ENCODE results near the gene CLEC14A.

The CLEC14A gene

DNA sequence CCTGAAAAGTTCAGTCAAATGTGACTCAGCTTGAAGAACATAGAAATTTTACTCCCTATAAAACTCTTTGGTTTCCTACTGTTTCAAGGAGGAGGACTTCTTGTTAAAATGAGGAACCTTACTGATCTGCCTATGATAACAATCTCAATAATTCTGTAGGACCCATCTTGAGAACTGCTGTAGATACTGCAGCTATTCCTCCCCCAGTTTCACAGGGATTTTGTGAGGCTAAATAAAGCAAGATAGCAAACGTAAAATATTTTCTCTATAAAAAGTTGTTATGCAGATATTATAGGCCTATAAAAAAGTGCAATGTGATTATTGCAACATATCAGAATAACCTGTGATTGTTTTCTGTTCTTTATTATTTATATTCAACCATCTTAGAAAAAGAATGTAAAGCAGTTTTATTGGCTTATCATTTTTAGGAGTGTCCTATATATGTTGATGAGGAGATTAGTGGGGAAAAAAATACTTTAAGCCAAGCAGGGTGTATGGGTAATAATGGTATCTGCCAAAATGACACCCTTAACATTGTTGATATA lies 12.1 kb downstream of the CLEC14A start:
- DNase-seq, result no peak

GRCh38 chr14:38238878-38239277 lies 17.0 kb downstream of the CLEC14A start:
- no peak for DNase-seq

- no peak for DNase-seq
Observed at GRCh38 chr14:38238332-38238731, 17.6 kb downstream of the CLEC14A start.

GRCh38 chr14:38233218-38233617 lies 22.7 kb downstream of the CLEC14A start:
- DNase-seq, result no peak

GRCh38 chr14:38226366-38226765 lies 29.5 kb downstream of the CLEC14A start:
- DNase-seq, result no peak

DNA sequence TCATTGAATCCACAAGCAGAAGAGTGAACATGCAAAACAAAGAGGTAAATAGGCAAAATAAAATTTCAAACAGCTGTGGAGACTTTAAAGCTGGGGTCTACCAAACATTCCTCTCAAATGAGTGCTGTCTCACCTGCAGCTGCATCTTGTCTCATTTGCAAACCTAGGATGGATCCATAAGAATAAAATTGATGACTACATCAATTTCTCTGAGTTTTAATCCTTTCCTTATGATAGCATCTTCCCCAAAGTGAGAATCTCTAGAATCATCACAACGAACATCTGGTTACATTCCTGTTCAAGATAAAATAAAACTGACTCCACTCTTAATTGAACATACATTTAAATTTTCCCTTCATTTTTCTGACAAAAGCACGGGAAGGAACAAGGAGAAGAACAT lies 29.9 kb downstream of the CLEC14A start:
- DNase-seq, result no peak

DNA sequence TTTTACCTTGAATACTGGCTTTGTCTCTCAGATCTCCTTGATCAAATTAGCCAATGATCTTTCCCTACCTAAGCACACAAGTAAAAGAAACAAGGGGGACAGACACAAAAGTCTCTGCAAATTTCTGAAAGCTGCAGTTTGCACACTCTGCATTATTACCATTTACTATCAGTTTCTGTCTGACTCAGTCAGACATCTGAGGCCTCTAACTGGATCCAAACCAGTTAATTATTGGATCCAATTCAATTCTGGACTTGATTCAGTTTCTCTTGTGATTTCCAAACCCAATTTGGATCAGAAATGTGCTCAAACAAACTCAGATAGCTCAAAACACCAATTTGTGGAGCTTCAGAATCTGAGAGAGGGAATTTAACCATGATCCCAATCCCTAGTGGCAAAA lies 31.6 kb downstream of the CLEC14A start:
- DNase-seq, result no peak

DNA sequence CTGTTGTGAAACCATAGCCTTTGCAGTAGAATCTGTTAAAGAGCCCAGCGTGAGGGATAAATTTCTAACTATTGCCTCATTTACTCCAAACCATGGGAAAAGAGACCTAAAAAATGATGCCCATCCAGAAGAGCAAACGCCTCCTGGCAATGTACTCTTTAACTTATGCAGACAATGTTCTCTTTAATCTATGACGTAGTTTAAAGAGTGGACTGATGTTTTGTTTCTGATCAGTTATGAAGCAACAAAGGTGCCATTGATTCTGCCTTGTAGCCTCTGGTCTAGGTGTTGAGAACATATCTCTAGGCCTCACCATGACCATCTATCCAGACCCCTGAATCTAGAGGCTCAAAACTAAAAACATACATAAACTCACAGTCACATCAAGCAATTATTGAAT lies 34.8 kb downstream of the CLEC14A start:
- DNase-seq, result no peak

- DNase-seq, result no peak
Observed at GRCh38 chr14:38217553-38217952, 38.3 kb downstream of the CLEC14A start.

DNA sequence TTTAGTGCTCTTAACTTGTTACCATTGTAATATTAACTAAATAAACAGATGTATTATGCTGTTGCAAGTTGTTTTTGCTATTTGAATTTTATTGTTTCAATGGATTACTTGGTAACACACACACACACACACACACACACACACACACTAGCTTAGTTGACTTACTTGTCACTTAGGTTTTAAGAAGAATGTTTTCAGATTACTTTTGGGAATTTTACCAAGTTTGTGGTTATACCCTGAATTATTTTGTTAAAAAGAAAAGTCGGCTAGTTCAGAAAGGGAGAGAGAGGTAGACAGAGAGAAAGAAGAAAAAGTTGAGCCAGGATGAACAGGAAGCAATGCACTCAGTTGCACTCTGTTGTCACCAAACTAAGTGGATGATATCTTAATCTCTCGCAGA lies 42.9 kb downstream of the CLEC14A start:
- no peak for DNase-seq

DNA sequence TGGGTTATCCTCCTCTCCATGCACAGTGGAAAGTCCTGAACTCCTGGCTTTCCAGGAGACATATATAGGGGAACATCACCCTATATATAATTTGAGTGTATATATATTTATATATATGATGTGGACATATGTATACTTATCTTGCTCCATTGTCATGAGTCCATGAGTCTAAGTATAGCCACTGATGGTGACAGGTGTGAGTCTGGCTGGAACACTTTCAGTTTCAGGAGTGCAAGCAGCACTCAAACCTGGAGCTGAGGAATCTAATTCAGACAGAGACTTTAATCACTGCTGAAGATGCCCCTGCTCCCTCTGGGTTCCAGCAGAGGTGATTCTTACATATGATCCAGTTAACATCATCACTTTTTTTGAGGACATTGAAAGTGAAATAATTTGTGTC lies 43.8 kb downstream of the CLEC14A start:
- no peak for DNase-seq

GRCh38 chr14:38211255-38211735 lies 44.6 kb downstream of the CLEC14A start:
- DNase-seq, result no peak

- no peak for DNase-seq
Observed at GRCh38 chr14:38210587-38211216, 45.2 kb downstream of the CLEC14A start.

- DNase-seq, result no peak
Observed at GRCh38 chr14:38209572-38210557, 46.0 kb downstream of the CLEC14A start.

DNA sequence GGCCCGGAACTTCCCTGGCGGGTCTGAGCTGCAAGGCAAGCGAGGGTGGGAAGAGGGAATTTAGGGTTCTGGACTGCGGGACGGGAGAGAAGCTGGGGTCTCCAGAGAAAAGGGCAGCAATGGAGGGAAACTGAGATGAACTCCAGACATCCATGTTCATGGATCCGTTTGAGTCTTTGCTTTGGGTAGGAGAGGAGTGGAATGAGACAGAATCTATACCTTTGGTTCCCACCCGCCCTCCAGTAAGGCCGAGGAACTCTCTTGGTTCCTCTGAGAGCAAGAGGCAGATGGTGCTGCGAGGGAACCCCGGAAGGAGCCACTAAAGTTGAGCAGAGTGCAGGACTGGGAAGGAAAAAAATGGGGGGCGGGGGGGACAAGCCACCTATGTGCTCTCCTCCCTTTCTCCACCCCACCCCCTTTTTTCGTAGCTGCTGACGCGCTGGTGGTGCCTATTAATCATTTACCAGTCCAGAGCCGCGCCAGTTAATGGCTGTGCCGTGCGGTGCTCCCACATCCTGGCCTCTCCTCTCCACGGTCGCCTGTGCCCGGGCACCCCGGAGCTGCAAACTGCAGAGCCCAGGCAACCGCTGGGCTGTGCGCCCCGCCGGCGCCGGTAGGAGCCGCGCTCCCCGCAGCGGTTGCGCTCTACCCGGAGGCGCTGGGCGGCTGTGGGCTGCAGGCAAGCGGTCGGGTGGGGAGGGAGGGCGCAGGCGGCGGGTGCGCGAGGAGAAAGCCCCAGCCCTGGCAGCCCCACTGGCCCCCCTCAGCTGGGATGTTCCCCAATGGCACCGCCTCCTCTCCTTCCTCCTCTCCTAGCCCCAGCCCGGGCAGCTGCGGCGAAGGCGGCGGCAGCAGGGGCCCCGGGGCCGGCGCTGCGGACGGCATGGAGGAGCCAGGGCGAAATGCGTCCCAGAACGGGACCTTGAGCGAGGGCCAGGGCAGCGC lies 47.0 kb downstream of the CLEC14A start:
- no peak for DNase-seq

- no peak for DNase-seq
Observed at GRCh38 chr14:38207736-38208617, 47.9 kb downstream of the CLEC14A start, which contains the start of gene SSTR1. Gene SSTR1, plus strand, starts transcription at chr14:38207904. Its CDS starts 1,486 bp downstream, at chr14:38209390.

DNA sequence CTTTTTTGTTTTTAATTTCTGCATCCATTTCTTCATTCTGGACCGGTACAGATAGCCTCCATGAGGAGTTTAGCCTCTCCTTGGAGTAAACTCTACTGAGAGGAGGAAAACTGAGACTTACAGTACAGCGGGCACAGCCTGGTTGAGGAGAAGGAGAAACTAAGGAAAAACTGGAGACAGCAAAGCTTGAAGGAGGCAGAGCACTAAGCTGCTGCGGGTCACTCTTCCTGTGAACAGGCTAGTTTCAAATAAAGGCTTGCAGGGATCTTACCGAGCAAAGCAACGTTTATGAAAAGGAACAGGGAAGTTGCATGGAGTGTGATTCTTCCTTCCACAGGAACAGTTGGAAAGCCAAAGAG lies 48.5 kb downstream of the CLEC14A start:
- DNase-seq, result no peak

DNA sequence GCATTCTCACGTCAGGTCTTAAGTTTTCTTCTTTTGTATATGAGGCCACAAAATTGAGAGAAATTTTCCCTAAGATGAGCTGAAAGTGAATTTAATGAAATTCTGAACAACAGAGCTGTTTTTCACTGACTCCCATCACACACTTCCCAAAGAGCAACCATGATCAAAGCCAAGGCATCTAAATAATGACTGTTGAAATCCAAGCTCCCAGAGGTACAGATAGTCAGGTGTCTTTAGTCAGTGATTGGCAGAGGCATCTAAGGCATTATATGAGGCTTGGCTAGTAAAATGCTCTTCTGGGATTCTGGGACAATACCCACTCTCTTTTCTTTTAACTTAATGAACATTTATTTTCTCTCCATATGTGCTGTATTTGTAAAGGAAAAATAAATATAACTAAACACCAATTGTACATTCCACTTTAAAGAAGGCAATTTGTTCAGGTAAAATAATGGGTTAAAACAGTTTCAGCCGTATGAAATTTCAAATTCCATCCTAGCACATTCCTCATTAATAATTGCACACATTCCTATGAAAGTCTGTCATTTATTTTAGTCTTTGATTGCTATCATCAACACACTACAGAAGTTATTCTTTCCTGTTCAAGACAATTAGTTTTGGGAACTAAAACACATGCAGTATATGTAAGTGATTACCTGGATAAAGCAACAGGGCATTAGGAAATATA lies 49.1 kb downstream of the CLEC14A start:
- no peak for DNase-seq

DNA sequence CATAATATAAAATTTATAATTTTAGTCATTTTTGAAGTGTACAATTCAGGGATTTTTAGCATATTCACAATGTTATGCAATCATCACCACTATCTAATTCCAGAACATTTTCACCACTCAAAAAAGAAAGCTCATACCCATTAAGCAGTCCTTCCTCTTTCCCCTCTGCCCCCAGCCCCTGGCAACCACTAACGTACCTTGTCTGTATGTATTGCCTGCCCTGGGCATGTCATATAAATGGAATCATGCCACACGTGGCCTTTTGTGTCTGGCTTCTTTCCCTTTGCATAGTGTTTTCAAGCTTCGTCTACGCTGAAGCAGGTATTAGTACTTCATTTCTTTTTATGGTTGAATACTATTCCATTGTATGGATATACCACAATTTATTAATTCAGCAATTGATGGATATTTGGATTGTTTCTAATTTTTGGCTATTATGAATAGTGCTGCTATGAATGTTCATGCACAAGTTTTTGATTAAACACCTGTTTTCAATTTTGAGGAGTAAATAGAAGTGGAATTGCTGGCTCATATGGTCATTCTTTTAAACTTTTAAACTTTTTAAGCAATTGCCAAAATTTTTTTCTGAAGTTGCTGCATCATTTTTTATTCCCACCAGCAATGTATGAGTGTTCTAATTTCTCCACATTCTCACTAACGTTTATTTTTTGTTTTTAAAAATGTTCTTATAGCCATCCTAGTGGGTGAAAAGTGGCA lies 49.8 kb downstream of the CLEC14A start:
- DNase-seq, result no peak

- no peak for DNase-seq
Observed at GRCh38 chr14:38205119-38205813, 50.6 kb downstream of the CLEC14A start.
